MG63 (cell line): Measurements from ENCODE around the gene ZFP69B. TPM values are rescaled to one million over a fixed set of nuclear protein-coding genes. Genes with fewer than 3 reads are reported as not detected.
"Not testable (repeated sequence)": the region's sequence is repeated elsewhere in the genome, so short reads cannot be mapped to it uniquely, and the experiment has no call there.

Experiments used
- DNase-seq: peaks from one replicate; pipeline ENCODE4 v3.0.0-alpha.2; 2020
- H3K27me3 ChIP-seq: fragments of 250-450 bp; sonication (Bioruptor Pico); 2 replicates; pipeline ENCODE4 v1.5.1; 2020; ENCODE audit warnings: mild to moderate bottlenecking, moderate library complexity
- H3K36me3 ChIP-seq: fragments of 250-450 bp; sonication (Bioruptor Pico); 2 replicates; pipeline ENCODE4 v1.5.1; 2020; ENCODE audit warnings: mild to moderate bottlenecking, moderate library complexity
- H3K4me3 ChIP-seq: fragments of 250-450 bp; sonication (Bioruptor Pico); 2 replicates; pipeline ENCODE4 v1.5.1; 2020; ENCODE audit warnings: mild to moderate bottlenecking, moderate library complexity
- H3K9me3 ChIP-seq: fragments of 250-450 bp; sonication (Bioruptor Pico); 2 replicates; pipeline ENCODE4 v1.5.1; 2020; ENCODE audit warnings: mild to moderate bottlenecking, moderate library complexity
- total RNA-seq: library from RNA; depleted of rRNA; stranded (reverse); fragments of >200 nt; shearing (Covaris generic); gene quantifications from 2 replicates; pipeline ENCODE4 v1.2.3, GENCODE V29; 2014; ENCODE audit warnings: low replicate concordance; rRNA removed

ZFP69B gene
- total RNA-seq, 1 experiment from 2014 or later, result 0.66 TPM

GRCh38 chr1:40478276-40478675 lies 28.0 kb downstream of the ZFP69B start:
- Histone ChIP-seq H3K27me3 (no peaks in the 10 kb centered on the region), H3K4me3 (no peak overlapping the region; the same call in 1 of the 2 replicates), H3K9me3 (peaks cover 23% of the 10 kb centered on the region), H3K36me3 (no peaks in the 10 kb centered on the region; the same call in 1 of the 2 replicates)
- peak; percentile 2 for DNase-seq

- DNase-seq, result no peak
- no peaks in the 10 kb centered on the region for H3K27me3 ChIP-seq
- H3K9me3 ChIP-seq, result peaks cover 23% of the 10 kb centered on the region
- H3K36me3 ChIP-seq, result peaks cover 2% of the 10 kb centered on the region; the same call in 1 of the 2 replicates
- H3K4me3 ChIP-seq, result no peak overlapping the region
These were observed 28.9 kb downstream of the ZFP69B start for GRCh38 chr1:40479156-40479555.

GRCh38 chr1:40495315-40495903 lies 45.1 kb downstream of the ZFP69B start:
- Histone ChIP-seq H3K36me3 (peaks cover 49% of the 10 kb centered on the region), H3K9me3 (peaks cover 37% of the 10 kb centered on the region), H3K4me3 (no peak overlapping the region), H3K27me3 (no peaks in the 10 kb centered on the region)
- DNase-seq, result no peak

- peaks cover 23% of the 10 kb centered on the region for H3K9me3 ChIP-seq
- not testable (repeated sequence) for H3K4me3 ChIP-seq
These were observed 52.4 kb downstream of the ZFP69B start for GRCh38 chr1:40502651-40503050.

GRCh38 chr1:40507973-40508372 lies 57.7 kb downstream of the ZFP69B start:
- H3K27me3 ChIP-seq, result no peaks in the 10 kb centered on the region
- peak overlapping the region; percentile 58 for H3K4me3 ChIP-seq
- H3K9me3 ChIP-seq, result peaks cover 34% of the 10 kb centered on the region
- DNase-seq, result no peak
- H3K36me3 ChIP-seq, result peaks cover 15% of the 10 kb centered on the region

More at GRCh38 chr1:40502651-40503050, 52.4 kb downstream of the ZFP69B start:
- not testable (repeated sequence) for H3K36me3 ChIP-seq, H3K27me3 ChIP-seq, DNase-seq

- Histone ChIP-seq H3K36me3 (peaks cover 15% of the 10 kb centered on the region), H3K4me3 (peak within 1 kb of the TSS; percentile 58), H3K27me3 (no peaks in the 10 kb centered on the region), H3K9me3 (peaks cover 36% of the 10 kb centered on the region)
- peak; percentile 83 for DNase-seq
These were observed 58.4 kb downstream of the ZFP69B start, which contains the start of gene EXO5 for GRCh38 chr1:40508375-40509341. Gene EXO5 (plus strand): TSS chr1:40508767. CDS start chr1:40514545, 5,778 bp downstream.

Other genes with a start within 250 kb of the ZFP69B start
- gene TMCO2, start 202.5 kb upstream of the ZFP69B start, total RNA-seq, result not detected in 2 replicates
- gene ZMPSTE24, start 192.2 kb upstream of the ZFP69B start, total RNA-seq, result 36.7 and 52.8 TPM in 2 replicates
- 2.0 TPM in 1 of 2 replicates, not detected in the other for gene COL9A2, start 133.2 kb upstream of the ZFP69B start, total RNA-seq
- 95.8 and 98.2 TPM in 2 replicates for gene SMAP2, start 76.7 kb upstream of the ZFP69B start, total RNA-seq
- 2.6 and 2.8 TPM in 2 replicates for gene ZFP69, start 26.8 kb downstream of the ZFP69B start, total RNA-seq
- 5.2 TPM in 2 replicates for gene EXO5, start 58.3 kb downstream of the ZFP69B start, total RNA-seq
- gene ZNF684, start 81.2 kb downstream of the ZFP69B start, total RNA-seq, result 0.74 and 2.3 TPM in 2 replicates
- gene RIMS3, start 215.2 kb downstream of the ZFP69B start, total RNA-seq, result 0.82 TPM in 1 of 2 replicates, not detected in the other
- 10.7 and 16.4 TPM in 2 replicates for gene NFYC, start 241.2 kb downstream of the ZFP69B start, total RNA-seq